H1 (cell line): ENCODE data around the gene DSE. TPM values are rescaled to one million over a fixed set of nuclear protein-coding genes. Genes with fewer than 3 reads are reported as not detected.

Experiments used
- CTCF ChIA-PET: fragments of 300-600 bp; sonication (Branson Sonifier 250); formaldehyde crosslinking; loops from one replicate; lab custom pipeline; 2021; ENCODE audit not compliant: partially characterized antibody; lab: Charles Lee
- POLR2A ChIA-PET: fragments of 300-600 bp; sonication (Branson Sonifier 250); formaldehyde crosslinking; loops from one replicate; lab custom pipeline; 2021; ENCODE audit warnings: inconsistent platforms; ENCODE audit not compliant: partially characterized antibody; lab: Charles Lee
- DNase-seq, 2 experiments: peaks; one replicate each; pipeline versions ENCODE4 v3.0.0 to v3.0.0-alpha.2; 2010 to 2022; ENCODE audit warnings: low spot score in 2 of 2, low read depth in 1 of 2, mixed read lengths in 1 of 2
- FAIRE-seq: peaks from 2 replicates; lab custom pipeline; 2011; peaks lifted over from hg19 to GRCh38; lab: Jason Lieb, UNC
- H2AFZ ChIP-seq: 2 replicates; pipeline ENCODE4 v1.8.1; 2012; ENCODE audit warnings: low read length, inconsistent platforms
- H2AK5ac ChIP-seq: 2 replicates; pipeline ENCODE4 v1.6.1; 2013; ENCODE audit warnings: low read depth, low read length
- H2BK120ac ChIP-seq: replicated peaks from 2 replicates; pipeline ENCODE3; 2013; ENCODE audit warnings: low read depth, low read length, inconsistent platforms
- H2BK12ac ChIP-seq: 2 replicates; pipeline ENCODE4 v1.6.1; 2013; ENCODE audit warnings: low read depth, low read length
- H2BK15ac ChIP-seq: 2 replicates; pipeline ENCODE4 v1.6.1; 2013; ENCODE audit warnings: low read length
- H2BK20ac ChIP-seq: 2 replicates; pipeline ENCODE4 v1.6.1; 2013; ENCODE audit warnings: low read length
- H2BK5ac ChIP-seq: 2 replicates; pipeline ENCODE4 v1.6.1; 2013; ENCODE audit warnings: low read depth, low read length
- H3K14ac ChIP-seq: 2 replicates; pipeline ENCODE4 v1.6.1; 2013; ENCODE audit warnings: inconsistent platforms; ENCODE audit not compliant: insufficient read length
- H3K18ac ChIP-seq: 2 replicates; pipeline ENCODE4 v1.6.1; 2013; ENCODE audit warnings: low read length; ENCODE audit errors: extremely low read depth
- H3K23ac ChIP-seq: 2 replicates; pipeline ENCODE4 v1.6.1; 2013; ENCODE audit warnings: inconsistent platforms; ENCODE audit not compliant: insufficient read length
- H3K23me2 ChIP-seq: 2 replicates; pipeline ENCODE4 v1.6.1; 2013; ENCODE audit warnings: low read depth, low read length
- H3K27ac ChIP-seq: 2 replicates; pipeline ENCODE4 v1.6.1; 2011; ENCODE audit warnings: low read depth, low read length, inconsistent platforms
- H3K27me3 ChIP-seq, 4 experiments: replicated peaks in 1 of 4; 1 replicate in 1 of 4; 2 replicates in 3 of 4; pipeline versions ENCODE4 v1.6.1 to v1.8.1; 2011 to 2013; ENCODE audit warnings: low read length in 3 of 4, mild to moderate bottlenecking in 3 of 4, inconsistent platforms in 2 of 4, mixed read lengths in 2 of 4, moderate library complexity in 1 of 4; ENCODE audit not compliant: control insufficient read depth in 3 of 4, insufficient read depth in 3 of 4; ENCODE audit errors: extremely low read depth in 1 of 4
- H3K36me3 ChIP-seq, 4 experiments: 2 replicates each; pipeline versions ENCODE4 v1.6.1 to v1.8.1; 2011 to 2013; ENCODE audit warnings: mild to moderate bottlenecking in 4 of 4, low read length in 3 of 4, moderate library complexity in 2 of 4, control low read depth in 1 of 4, inconsistent platforms in 1 of 4; ENCODE audit not compliant: insufficient read depth in 4 of 4, control insufficient read depth in 2 of 4
- H3K4ac ChIP-seq: replicated peaks from 2 replicates; pipeline ENCODE3; 2013; ENCODE audit warnings: low read length, low read depth, mixed read lengths, inconsistent platforms; ENCODE audit not compliant: insufficient read length
- H3K4me1 ChIP-seq, 4 experiments: replicated peaks in 1 of 4; 1 replicate in 1 of 4; 2 replicates in 3 of 4; pipeline versions ENCODE4 v1.6.1 to v1.8.1; 2011 to 2013; ENCODE audit warnings: low read length in 3 of 4, inconsistent platforms in 2 of 4, mixed read lengths in 1 of 4; ENCODE audit not compliant: insufficient read depth in 4 of 4, control insufficient read depth in 3 of 4
- H3K4me2 ChIP-seq, 2 experiments: 2 replicates each; pipeline versions ENCODE4 v1.6.1 to v1.8.1; 2011 to 2013; ENCODE audit warnings: low read depth in 2 of 2, low read length in 2 of 2, control low read depth in 1 of 2, inconsistent platforms in 1 of 2, mild to moderate bottlenecking in 1 of 2; ENCODE audit not compliant: insufficient read depth in 1 of 2
- H3K4me3 ChIP-seq, 4 experiments: fragments of 200-600, 300-600 bp in 1 of 4; sonication (generic), shearing (Covaris generic), sonication (Bioruptor Twin) in 1 of 4; 2 replicates each; pipeline versions ENCODE4 v1.5.1 to v1.8.1; 2011 to 2016; ENCODE audit warnings: low read length in 4 of 4, low read depth in 3 of 4, control low read depth in 2 of 4, inconsistent platforms in 2 of 4, mild to moderate bottlenecking in 2 of 4, mixed read lengths in 1 of 4, moderate library complexity in 1 of 4; ENCODE audit not compliant: insufficient read depth in 2 of 4; ENCODE audit errors: extremely low read depth in 1 of 4
- H3K56ac ChIP-seq: replicated peaks from 2 replicates; pipeline ENCODE3; 2013; ENCODE audit warnings: low read depth, mild to moderate bottlenecking, mixed read lengths, low read length, inconsistent platforms; ENCODE audit not compliant: insufficient read length
- H3K79me1 ChIP-seq: 2 replicates; pipeline ENCODE4 v1.6.1; 2013; ENCODE audit warnings: low read depth, low read length, control low read depth
- H3K79me2 ChIP-seq, 2 experiments: 2 replicates each; pipeline versions ENCODE4 v1.6.1 to v1.8.1; 2012 to 2013; ENCODE audit warnings: low read length in 2 of 2, mild to moderate bottlenecking in 2 of 2, inconsistent platforms in 1 of 2; ENCODE audit not compliant: insufficient read depth in 2 of 2, control insufficient read depth in 1 of 2
- H3K9ac ChIP-seq, 4 experiments: replicated peaks in 1 of 4; 1 replicate in 1 of 4; 2 replicates in 3 of 4; pipeline versions ENCODE4 v1.6.1 to v1.8.1; 2011 to 2013; ENCODE audit warnings: low read depth in 3 of 4, low read length in 3 of 4, control low read depth in 2 of 4, mild to moderate bottlenecking in 2 of 4, moderate library complexity in 2 of 4, inconsistent platforms in 1 of 4; ENCODE audit errors: extremely low read depth in 1 of 4
- H3K9me3 ChIP-seq, 2 experiments: 2 replicates each; pipeline versions ENCODE4 v1.6.1 to v1.8.1; 2012 to 2013; ENCODE audit warnings: mild to moderate bottlenecking in 2 of 2, moderate library complexity in 2 of 2, control low read depth in 1 of 2, inconsistent platforms in 1 of 2, low read depth in 1 of 2, low read length in 1 of 2, mixed read lengths in 1 of 2; ENCODE audit not compliant: insufficient read depth in 2 of 2
- H4K20me1 ChIP-seq, 2 experiments: replicated peaks in 1 of 2; 2 replicates each; pipeline versions ENCODE3 to v1.8.1; 2011 to 2013; ENCODE audit warnings: inconsistent platforms in 2 of 2, low read length in 2 of 2, mild to moderate bottlenecking in 1 of 2; ENCODE audit not compliant: insufficient read depth in 2 of 2, control insufficient read depth in 1 of 2
- H4K5ac ChIP-seq: 2 replicates; pipeline ENCODE4 v1.6.1; 2013; ENCODE audit warnings: low read length, low read depth, mixed read lengths, inconsistent platforms; ENCODE audit not compliant: insufficient read length
- H4K8ac ChIP-seq: 2 replicates; pipeline ENCODE4 v1.8.0; 2013; ENCODE audit warnings: mild to moderate bottlenecking, moderate library complexity, low read length, inconsistent platforms; ENCODE audit not compliant: insufficient read depth; ENCODE audit errors: extremely low read depth
- H4K91ac ChIP-seq: replicated peaks from 2 replicates; pipeline ENCODE3; 2013; ENCODE audit warnings: low read length, mixed read lengths, inconsistent platforms; ENCODE audit not compliant: insufficient read length
- ASH2L ChIP-seq: fragments of 200-600, 300-600 bp; sonication (generic); IDR thresholded peaks from one replicate; pipeline ENCODE4 v1.7.1; 2017; ENCODE audit warnings: low read length
- CEBPB ChIP-seq: IDR thresholded peaks from 2 replicates; pipeline ENCODE4 v1.6.1; 2012; ENCODE audit warnings: low read depth, low read length
- GABPA ChIP-seq: IDR thresholded peaks from 2 replicates; pipeline ENCODE4 v1.6.1; 2011; ENCODE audit warnings: mild to moderate bottlenecking, low read length, moderate library complexity, borderline replicate concordance; ENCODE audit not compliant: insufficient read depth
- HDAC6 ChIP-seq: IDR thresholded peaks from one replicate; pipeline ENCODE4 v1.7.1; 2012; ENCODE audit warnings: low read depth, mild to moderate bottlenecking, inconsistent platforms, low read length, moderate library complexity
- PHF8 ChIP-seq: fragments of 200-600 bp; sonication (generic); conservative IDR thresholded peaks from 2 replicates; pipeline ENCODE4 v1.7.1; 2012; ENCODE audit warnings: low read depth, mild to moderate bottlenecking, inconsistent platforms, low read length, moderate library complexity
- RBBP5 ChIP-seq: IDR thresholded peaks from 2 replicates; pipeline ENCODE4 v1.7.1; 2012; ENCODE audit warnings: low read depth, mild to moderate bottlenecking, inconsistent platforms, low read length, moderate library complexity, borderline replicate concordance
- SIX5 ChIP-seq: IDR thresholded peaks from 2 replicates; pipeline ENCODE4 v1.6.1; 2011; ENCODE audit warnings: mild to moderate bottlenecking, low read depth, low read length
- SP4 ChIP-seq: IDR thresholded peaks from 2 replicates; pipeline ENCODE4 v1.6.1; 2012; ENCODE audit warnings: low read length, inconsistent platforms
- TEAD4 ChIP-seq: IDR thresholded peaks from 2 replicates; pipeline ENCODE4 v1.6.1; 2012; ENCODE audit warnings: low read depth, low read length, inconsistent platforms, mixed read lengths
- YY1 ChIP-seq: IDR thresholded peaks from 2 replicates; pipeline ENCODE4 v1.6.1; 2011; ENCODE audit warnings: low read depth, mild to moderate bottlenecking, low read length
- ZNF274 ChIP-seq: IDR thresholded peaks from 2 replicates; pipeline ENCODE4 v1.7.0; 2012; ENCODE audit warnings: low read length, borderline replicate concordance; ENCODE audit errors: extremely low read depth
- WGBS, 2 experiments: shearing (Covaris generic) in 1 of 2; methylation state at CpG; one replicate each; pipeline versions ENCODE4 v1.1.6 to v1.1.7; 2013 to 2015; ENCODE audit warnings: low lambda C conversion rate in 2 of 2, mixed read lengths in 2 of 2, inconsistent platforms in 1 of 2, low coverage in 1 of 2, missing lambda C conversion rate in 1 of 2; ENCODE audit not compliant: insufficient replicate concordance in 2 of 2, insufficient coverage in 1 of 2, insufficient read length in 1 of 2; ENCODE audit errors: extremely low coverage in 1 of 2, missing lambda C conversion rate in 1 of 2; 5-methylcytosine and 5-hydroxymethylcytosine counted together
- polyA plus RNA-seq, 7 experiments: library from polyadenylated mRNA; depleted of rRNA in 3 of 7; stranded (reverse) in 5 of 7; unstranded in 2 of 7; fragments of >200 nt in 5 of 7; fragments of 200-250 nt in 2 of 7; gene quantifications; 1 replicate in 5 of 7; 2 replicates in 1 of 7; 4 replicates in 1 of 7; pipeline versions ENCODE4 v1.2.1 to v1.2.3, GENCODE V29; 2011 to 2013; ENCODE audit warnings: missing spikeins in 2 of 7, mixed read lengths in 2 of 7
- total RNA-seq: library from RNA; stranded (reverse); fragmentation: NEBNext Ultra II Directional; extraction: Animal tissue kit (Norgen Biotek cat#: 25700); gene quantifications from 2 replicates; pipeline ENCODE4 v1.2.1, GENCODE V29; 2021
- TF ChIP-seq, protein P1 (sequence below), 3 experiments: IDR thresholded peaks; 1 replicate in 2 of 3; 2 replicates in 1 of 3; pipeline versions ENCODE4 v1.5.1 to v1.6.1; 2011; ENCODE audit warnings: low read length in 3 of 3, mild to moderate bottlenecking in 3 of 3, inconsistent platforms in 2 of 3, low read depth in 1 of 3, moderate library complexity in 1 of 3; ENCODE audit not compliant: insufficient read depth in 1 of 3; ENCODE audit errors: control extremely low read depth in 1 of 3

DSE gene
- total and polyA plus RNA-seq, 2 of the 8 experiments (the other 6 are each of a cell fraction or from before 2014, with no cell fraction given) = 32.5 to 94.4 TPM

DNA sequence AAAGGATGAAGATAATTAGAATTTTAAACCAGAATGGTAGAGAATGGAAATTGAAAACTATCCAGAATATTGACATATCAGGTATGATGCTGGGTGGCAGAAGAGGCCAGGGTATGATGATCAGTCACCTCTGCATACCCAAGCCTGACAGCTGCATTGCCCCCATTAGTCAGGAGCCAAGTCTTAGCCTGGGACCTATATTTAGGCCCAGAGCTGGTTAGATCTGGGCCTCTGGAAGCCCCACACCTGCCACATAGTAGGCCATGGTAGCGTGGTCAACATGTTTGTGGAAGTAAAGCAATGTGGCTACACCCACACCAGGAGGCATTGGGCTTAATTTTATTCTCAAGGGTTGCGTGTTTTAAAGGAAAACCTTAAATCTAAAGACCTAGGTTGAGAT, 58.4 kb downstream of the DSE start:
- no peak overlapping the region for H3K4me3 ChIP-seq
- H3K27ac ChIP-seq = no peak overlapping the region
- no peak overlapping the region for H3K23ac ChIP-seq
- H2BK12ac ChIP-seq = no peak overlapping the region
- peaks cover 0 to 12% (median 4%) of the 10 kb centered on the region in 4 experiments; a peak in 3 of 7 replicates for H3K4me1 ChIP-seq
- H2AK5ac ChIP-seq = no peak overlapping the region
- no peak overlapping the region for H2BK5ac ChIP-seq
- DNase-seq = no peak
- no peak overlapping the region for H2BK120ac ChIP-seq
- no peaks in the 10 kb centered on the region for H3K9me3 ChIP-seq
- H3K9ac ChIP-seq = no peak overlapping the region
- 0 out of 2 replicates have a peak overlapping the region, but pooled peaks have one; percentile 12 for H3K18ac ChIP-seq
- H3K79me2 ChIP-seq = peaks cover 0 to 4% of the 10 kb centered on the region in 2 experiments; a peak in 2 of 4 replicates
- no peak overlapping the region for H4K8ac ChIP-seq
- H3K56ac ChIP-seq = no peak overlapping the region
- ChIA-PET CTCF (interaction anchor here (1.9 to 2.5 kb wide), 2 partner anchors 16 to 141 kb away, joined by 6 to 9 read pairs; no protein-coding TSS in a partner anchor), POLR2A (interaction anchor here (1.3 to 1.5 kb wide), 2 partner anchors 28 to 56 kb away, joined by 3 to 4 read pairs; no protein-coding TSS in a partner anchor)
- H3K27me3 ChIP-seq = no peaks in the 10 kb centered on the region
- no peaks in the 10 kb centered on the region for H3K79me1 ChIP-seq
- H3K4ac ChIP-seq = no peak overlapping the region
- no peak overlapping the region for H2AFZ ChIP-seq
- H4K5ac ChIP-seq = no peak overlapping the region
- no peak for FAIRE-seq
- H2BK15ac ChIP-seq = no peak overlapping the region
- no peak overlapping the region for H4K91ac ChIP-seq
- H2BK20ac ChIP-seq = no peak overlapping the region
- H3K23me2 ChIP-seq = no peaks in the 10 kb centered on the region
- no peaks in the 10 kb centered on the region for H4K20me1 ChIP-seq
- H3K4me2 ChIP-seq = no peak overlapping the region
- H3K14ac ChIP-seq = no peak overlapping the region
- peaks cover 0 to 15% (median 5%) of the 10 kb centered on the region in 4 experiments; a peak in 6 of 8 replicates for H3K36me3 ChIP-seq
- 96% methylated on average over 2 of the region's 2 CpGs; no CpG with 5 or more reads in 1 of the 2 experiments for WGBS, 2 experiments
- TF ChIP-seq YY1 (no peak), GABPA (no peak), RBBP5 (no peak), ASH2L (no peak), TEAD4 (no peak), SIX5 (no peak), PHF8 (no peak), ZNF274 (no peak), SP4 (no peak), CEBPB (no peak), HDAC6 (no peak)
- TF ChIP-seq, protein P1, sequence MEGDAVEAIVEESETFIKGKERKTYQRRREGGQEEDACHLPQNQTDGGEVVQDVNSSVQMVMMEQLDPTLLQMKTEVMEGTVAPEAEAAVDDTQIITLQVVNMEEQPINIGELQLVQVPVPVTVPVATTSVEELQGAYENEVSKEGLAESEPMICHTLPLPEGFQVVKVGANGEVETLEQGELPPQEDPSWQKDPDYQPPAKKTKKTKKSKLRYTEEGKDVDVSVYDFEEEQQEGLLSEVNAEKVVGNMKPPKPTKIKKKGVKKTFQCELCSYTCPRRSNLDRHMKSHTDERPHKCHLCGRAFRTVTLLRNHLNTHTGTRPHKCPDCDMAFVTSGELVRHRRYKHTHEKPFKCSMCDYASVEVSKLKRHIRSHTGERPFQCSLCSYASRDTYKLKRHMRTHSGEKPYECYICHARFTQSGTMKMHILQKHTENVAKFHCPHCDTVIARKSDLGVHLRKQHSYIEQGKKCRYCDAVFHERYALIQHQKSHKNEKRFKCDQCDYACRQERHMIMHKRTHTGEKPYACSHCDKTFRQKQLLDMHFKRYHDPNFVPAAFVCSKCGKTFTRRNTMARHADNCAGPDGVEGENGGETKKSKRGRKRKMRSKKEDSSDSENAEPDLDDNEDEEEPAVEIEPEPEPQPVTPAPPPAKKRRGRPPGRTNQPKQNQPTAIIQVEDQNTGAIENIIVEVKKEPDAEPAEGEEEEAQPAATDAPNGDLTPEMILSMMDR (IDR thresholded peaks at IDR 0.05; ENCODE audit: control extremely low read depth in 1 of 3, insufficient read depth in 1 of 3, low read depth in 1 of 3, low read length in 3 of 3) = no peak
